ENCODE measurements around the gene ARHGEF12.

Gene ARHGEF12

GRCh38 chr11:120335908-120336640, at the start of gene ARHGEF12:
TSS of gene ARHGEF12 (plus strand) at chr11:120336413. CDS start at chr11:120337244, 831 bp downstream.
- DNase-seq (ENCODE audit: low spot score) (peak; percentile 89), FAIRE-seq (no peak)

GRCh38 chr11:120288021-120288420, 48.2 kb upstream of the ARHGEF12 start:
- no peak for FAIRE-seq
- DNase-seq (ENCODE audit: low spot score) = no peak

GRCh38 chr11:120289426-120289825, 46.8 kb upstream of the ARHGEF12 start:
- FAIRE-seq (no peak), DNase-seq (ENCODE audit: low spot score) (no peak)

GRCh38 chr11:120290956-120291355, 45.3 kb upstream of the ARHGEF12 start:
- no peak for FAIRE-seq

GRCh38 chr11:120293038-120293800, 43.0 kb upstream of the ARHGEF12 start:
- FAIRE-seq (no peak), DNase-seq (ENCODE audit: low spot score) (no peak)

More at GRCh38 chr11:120290956-120291355, 45.3 kb upstream of the ARHGEF12 start:
- DNase-seq (ENCODE audit: low spot score) = no peak

- DNase-seq (ENCODE audit: low spot score) = no peak
- FAIRE-seq = no peak
Measured at GRCh38 chr11:120294096-120294495, 42.1 kb upstream of the ARHGEF12 start.

GRCh38 chr11:120295099-120295498, 41.1 kb upstream of the ARHGEF12 start:
- no peak for FAIRE-seq
- no peak for DNase-seq (ENCODE audit: low spot score)

- DNase-seq (ENCODE audit: low spot score) = no peak
- FAIRE-seq = no peak
Measured at GRCh38 chr11:120296554-120296953, 39.7 kb upstream of the ARHGEF12 start.

- no peak for DNase-seq (ENCODE audit: low spot score)
- no peak for FAIRE-seq
Measured at GRCh38 chr11:120298461-120298860, 37.8 kb upstream of the ARHGEF12 start.

- FAIRE-seq = no peak
- no peak for DNase-seq (ENCODE audit: low spot score)
Measured at GRCh38 chr11:120302001-120302805, 34.0 kb upstream of the ARHGEF12 start.

GRCh38 chr11:120303004-120303637, 33.1 kb upstream of the ARHGEF12 start:
- FAIRE-seq (no peak), DNase-seq (ENCODE audit: low spot score) (peak; percentile 44)

GRCh38 chr11:120304526-120304925, 31.7 kb upstream of the ARHGEF12 start:
- FAIRE-seq = no peak
- no peak for DNase-seq (ENCODE audit: low spot score)

GRCh38 chr11:120305286-120305685, 30.9 kb upstream of the ARHGEF12 start:
- FAIRE-seq (no peak), DNase-seq (ENCODE audit: low spot score) (no peak)

GRCh38 chr11:120306519-120307242, 29.5 kb upstream of the ARHGEF12 start:
- no peak for FAIRE-seq

GRCh38 chr11:120307476-120307875, 28.7 kb upstream of the ARHGEF12 start:
- no peak for FAIRE-seq
- no peak for DNase-seq (ENCODE audit: low spot score)

More at GRCh38 chr11:120306519-120307242, 29.5 kb upstream of the ARHGEF12 start:
- peak; percentile 74 for DNase-seq (ENCODE audit: low spot score)

- DNase-seq (ENCODE audit: low spot score) (no peak), FAIRE-seq (no peak)
Measured at GRCh38 chr11:120308081-120308480, 28.1 kb upstream of the ARHGEF12 start.

GRCh38 chr11:120310870-120311269, 25.3 kb upstream of the ARHGEF12 start:
- FAIRE-seq = no peak
- no peak for DNase-seq (ENCODE audit: low spot score)

- no peak for DNase-seq (ENCODE audit: low spot score)
- no peak for FAIRE-seq
Measured at GRCh38 chr11:120314861-120315260, 21.4 kb upstream of the ARHGEF12 start.

- FAIRE-seq = no peak
- no peak for DNase-seq (ENCODE audit: low spot score)
Measured at GRCh38 chr11:120316880-120317688, 19.1 kb upstream of the ARHGEF12 start.
